SK-N-SH treated with all-trans-retinoic acid at 6 μM for 48 hours (cell line): ENCODE data around the gene IFT43.

ENCODE experiments used
- ATAC-seq: fragments of 200-7000 bp; cut with Tn5 transposase; 3 replicates; pipeline ENCODE4 v1.9.1; 2020; ENCODE audit warnings: mild to moderate bottlenecking, moderate library complexity
- ARNTL ChIP-seq: fragments of 450-650 bp; formaldehyde crosslinking; IDR thresholded peaks from 2 replicates; pipeline ENCODE4 v1.5.0; 2020; ENCODE audit warnings: low read depth, mild to moderate bottlenecking, moderate library complexity, borderline replicate concordance
- BACH2 ChIP-seq: fragments of 250-450 bp; sonication (Bioruptor Pico); IDR thresholded peaks from 2 replicates; pipeline ENCODE4 v1.9.0; 2021; ENCODE audit warnings: mild to moderate bottlenecking, borderline replicate concordance
- CSDC2 ChIP-seq: fragments of 250-450 bp; sonication (Bioruptor Pico); IDR thresholded peaks from 2 replicates; pipeline ENCODE4 v1.5.0; 2020; ENCODE audit warnings: mild to moderate bottlenecking, moderate library complexity
- ESRRG ChIP-seq: fragments of 250-450 bp; sonication (Bioruptor Pico); IDR thresholded peaks from 2 replicates; pipeline ENCODE4 v1.6.1; 2021; ENCODE audit warnings: mild to moderate bottlenecking
- GLIS3 ChIP-seq: fragments of 250-450 bp; sonication (Bioruptor Pico); IDR thresholded peaks from 2 replicates; pipeline ENCODE4 v1.5.0; 2020; ENCODE audit warnings: mild to moderate bottlenecking, moderate library complexity
- OSR1 ChIP-seq: fragments of 250-450 bp; sonication (Bioruptor Pico); IDR thresholded peaks from 2 replicates; pipeline ENCODE4 v1.8.0; 2022; ENCODE audit warnings: moderate library complexity, mild to moderate bottlenecking, inconsistent platforms
- PPARA ChIP-seq: fragments of 250-450 bp; sonication (Bioruptor Pico); IDR thresholded peaks from 2 replicates; pipeline ENCODE4 v1.5.0; 2020; ENCODE audit warnings: mild to moderate bottlenecking, borderline replicate concordance
- RARB ChIP-seq: fragments of 250-450 bp; sonication (Bioruptor Pico); IDR thresholded peaks from 2 replicates; pipeline ENCODE4 v1.8.0; 2021; ENCODE audit warnings: mild to moderate bottlenecking, moderate library complexity
- SNAI2 ChIP-seq: fragments of 250-450 bp; sonication (Bioruptor Pico); IDR thresholded peaks from 2 replicates; pipeline ENCODE4 v1.5.0; 2020; ENCODE audit warnings: mild to moderate bottlenecking, moderate library complexity
- TCF4 ChIP-seq: fragments of 250-450 bp; sonication (Bioruptor Pico); IDR thresholded peaks from 2 replicates; pipeline ENCODE4 v1.8.0; 2021; ENCODE audit warnings: mild to moderate bottlenecking, moderate library complexity, borderline replicate concordance
- ZC3H10 ChIP-seq: fragments of 250-450 bp; sonication (Bioruptor Pico); IDR thresholded peaks from 2 replicates; pipeline ENCODE4 v1.5.1; 2021; ENCODE audit warnings: mild to moderate bottlenecking, moderate library complexity
- ZFP3 ChIP-seq: fragments of 250-450 bp; sonication (Bioruptor Pico); IDR thresholded peaks from 2 replicates; pipeline ENCODE4 v1.5.0; 2020; ENCODE audit warnings: mild to moderate bottlenecking, moderate library complexity
- ZFP30 ChIP-seq: fragments of 450-650 bp; formaldehyde crosslinking; IDR thresholded peaks from 2 replicates; pipeline ENCODE4 v1.5.0; 2022; ENCODE audit warnings: mild to moderate bottlenecking, moderate library complexity
- ZNF565 ChIP-seq: fragments of 450-650 bp; formaldehyde crosslinking; conservative IDR thresholded peaks from 2 replicates; pipeline ENCODE4 v1.5.0; 2020; ENCODE audit warnings: low read depth, mild to moderate bottlenecking, moderate library complexity
- ZNF70 ChIP-seq: fragments of 450-650 bp; formaldehyde crosslinking; IDR thresholded peaks from 2 replicates; pipeline ENCODE4 v1.5.0; 2020; ENCODE audit warnings: mild to moderate bottlenecking, moderate library complexity
- ZNF8 ChIP-seq: fragments of 450-650 bp; formaldehyde crosslinking; IDR thresholded peaks from 2 replicates; pipeline ENCODE4 v1.5.0; 2020; ENCODE audit warnings: mild to moderate bottlenecking, moderate library complexity
- TF ChIP-seq, protein P1 (sequence below): fragments of 250-450 bp; sonication (Bioruptor Pico); IDR thresholded peaks from 2 replicates; pipeline ENCODE4 v1.8.0; 2021; ENCODE audit warnings: low read depth, mild to moderate bottlenecking, moderate library complexity, borderline replicate concordance
- TF ChIP-seq, protein P2 (sequence below): fragments of 250-450 bp; sonication (Bioruptor Pico); IDR thresholded peaks from 2 replicates; pipeline ENCODE4 v1.5.1; 2020; ENCODE audit warnings: low read depth, mild to moderate bottlenecking, moderate library complexity
- TF ChIP-seq, protein P3 (sequence below): fragments of 250-450 bp; sonication (Bioruptor Pico); IDR thresholded peaks from 2 replicates; pipeline ENCODE4 v1.5.1; 2021; ENCODE audit warnings: mild to moderate bottlenecking, moderate library complexity

Gene IFT43

DNA sequence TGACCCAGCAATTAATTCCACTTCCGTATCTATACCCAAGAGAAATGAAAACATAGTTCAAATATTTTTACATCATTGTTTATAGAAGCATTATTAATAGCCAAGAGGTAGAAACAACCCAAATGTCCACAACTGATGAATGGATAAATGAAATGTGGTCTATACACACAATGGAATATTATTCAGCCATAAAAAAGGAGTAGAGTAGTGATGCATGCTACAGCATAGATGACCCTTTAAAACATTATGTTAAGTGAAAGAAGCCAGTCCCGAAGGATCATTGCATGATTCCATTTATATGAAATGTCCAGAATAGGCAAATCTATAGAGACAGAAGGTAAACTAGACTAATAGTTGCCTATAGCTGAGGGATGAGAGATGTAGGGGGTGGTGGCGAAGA, 33.1 kb upstream of the IFT43 start:
- no peak for ATAC-seq
- TF ChIP-seq ARNTL (CRISPR knock-in tag) (no peak), ZC3H10 (CRISPR knock-in tag) (no peak), OSR1 (CRISPR knock-in tag) (no peak), ZNF70 (CRISPR knock-in tag) (no peak), RARB (CRISPR knock-in tag) (no peak)
- TF ChIP-seq, protein P1, sequence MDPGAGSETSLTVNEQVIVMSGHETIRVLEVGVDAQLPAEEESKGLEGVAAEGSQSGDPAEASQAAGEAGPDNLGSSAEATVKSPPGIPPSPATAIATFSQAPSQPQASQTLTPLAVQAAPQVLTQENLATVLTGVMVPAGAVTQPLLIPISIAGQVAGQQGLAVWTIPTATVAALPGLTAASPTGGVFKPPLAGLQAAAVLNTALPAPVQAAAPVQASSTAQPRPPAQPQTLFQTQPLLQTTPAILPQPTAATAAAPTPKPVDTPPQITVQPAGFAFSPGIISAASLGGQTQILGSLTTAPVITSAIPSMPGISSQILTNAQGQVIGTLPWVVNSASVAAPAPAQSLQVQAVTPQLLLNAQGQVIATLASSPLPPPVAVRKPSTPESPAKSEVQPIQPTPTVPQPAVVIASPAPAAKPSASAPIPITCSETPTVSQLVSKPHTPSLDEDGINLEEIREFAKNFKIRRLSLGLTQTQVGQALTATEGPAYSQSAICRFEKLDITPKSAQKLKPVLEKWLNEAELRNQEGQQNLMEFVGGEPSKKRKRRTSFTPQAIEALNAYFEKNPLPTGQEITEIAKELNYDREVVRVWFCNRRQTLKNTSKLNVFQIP: no peak
- TF ChIP-seq, all 23 proteins: peak for 0

DNA sequence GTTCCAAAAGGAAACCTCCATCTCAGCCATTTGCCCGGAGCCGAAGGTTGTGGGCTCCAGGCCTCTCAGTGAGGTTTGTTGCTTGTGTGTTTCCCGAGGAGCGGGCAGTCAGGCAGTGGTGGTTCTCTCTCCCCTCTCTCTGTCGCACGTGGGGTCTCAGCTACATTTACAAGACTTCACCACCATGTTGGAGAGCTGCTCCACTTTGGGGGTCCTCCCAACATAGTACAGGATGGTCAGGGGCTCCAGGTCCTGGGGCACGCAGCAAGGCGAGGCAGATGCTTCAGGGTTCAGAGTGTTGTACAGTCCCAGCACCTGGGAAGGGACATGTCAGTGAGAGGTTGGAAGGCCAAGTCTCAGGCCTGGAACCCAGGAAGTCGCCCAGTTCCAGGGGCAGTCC, 26.5 kb upstream of the IFT43 start:
- TF ChIP-seq, protein P1: no peak
- no peak for ATAC-seq

DNA sequence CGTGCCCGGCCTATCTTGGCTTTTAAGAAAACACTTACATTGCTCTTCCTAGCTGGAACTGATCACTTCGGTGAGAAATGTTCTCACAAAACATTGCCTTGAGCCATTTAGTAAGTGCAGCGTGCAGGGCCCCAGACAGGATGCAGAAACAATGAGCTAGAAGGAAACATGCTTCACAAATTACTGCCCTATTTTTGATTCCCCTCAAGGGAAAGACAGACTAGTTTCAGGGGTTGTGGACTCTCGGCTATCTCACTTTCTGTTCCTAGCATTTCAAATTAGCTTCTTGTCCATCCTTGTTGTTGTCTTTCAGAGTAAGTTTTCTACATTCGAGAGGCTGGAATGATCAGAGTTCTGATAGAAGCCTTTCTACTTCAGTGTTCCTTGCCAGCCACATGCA, 25.3 kb upstream of the IFT43 start:
- TF ChIP-seq ZNF565 (CRISPR knock-in tag): no peak
- no peak for TF ChIP-seq RARB (CRISPR knock-in tag)
- TF ChIP-seq CSDC2 (CRISPR knock-in tag): no peak
- no peak for TF ChIP-seq ZC3H10 (CRISPR knock-in tag)
- no peak for TF ChIP-seq ZFP30 (CRISPR knock-in tag)
- TF ChIP-seq ESRRG (CRISPR knock-in tag): no peak
- TF ChIP-seq, protein P1: no peak
- TF ChIP-seq TCF4: no peak
- no peak for TF ChIP-seq SNAI2 (CRISPR knock-in tag)
- no peak for TF ChIP-seq ARNTL (CRISPR knock-in tag)
- TF ChIP-seq ZNF8 (CRISPR knock-in tag): no peak
- TF ChIP-seq, protein P2, sequence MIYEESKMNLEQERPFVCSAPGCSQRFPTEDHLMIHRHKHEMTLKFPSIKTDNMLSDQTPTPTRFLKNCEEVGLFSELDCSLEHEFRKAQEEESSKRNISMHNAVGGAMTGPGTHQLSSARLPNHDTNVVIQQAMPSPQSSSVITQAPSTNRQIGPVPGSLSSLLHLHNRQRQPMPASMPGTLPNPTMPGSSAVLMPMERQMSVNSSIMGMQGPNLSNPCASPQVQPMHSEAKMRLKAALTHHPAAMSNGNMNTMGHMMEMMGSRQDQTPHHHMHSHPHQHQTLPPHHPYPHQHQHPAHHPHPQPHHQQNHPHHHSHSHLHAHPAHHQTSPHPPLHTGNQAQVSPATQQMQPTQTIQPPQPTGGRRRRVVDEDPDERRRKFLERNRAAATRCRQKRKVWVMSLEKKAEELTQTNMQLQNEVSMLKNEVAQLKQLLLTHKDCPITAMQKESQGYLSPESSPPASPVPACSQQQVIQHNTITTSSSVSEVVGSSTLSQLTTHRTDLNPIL (CRISPR knock-in tag): no peak
- no peak for TF ChIP-seq ZFP3 (CRISPR knock-in tag)
- TF ChIP-seq, all 23 proteins: peak for 0
- ATAC-seq: no peak

DNA sequence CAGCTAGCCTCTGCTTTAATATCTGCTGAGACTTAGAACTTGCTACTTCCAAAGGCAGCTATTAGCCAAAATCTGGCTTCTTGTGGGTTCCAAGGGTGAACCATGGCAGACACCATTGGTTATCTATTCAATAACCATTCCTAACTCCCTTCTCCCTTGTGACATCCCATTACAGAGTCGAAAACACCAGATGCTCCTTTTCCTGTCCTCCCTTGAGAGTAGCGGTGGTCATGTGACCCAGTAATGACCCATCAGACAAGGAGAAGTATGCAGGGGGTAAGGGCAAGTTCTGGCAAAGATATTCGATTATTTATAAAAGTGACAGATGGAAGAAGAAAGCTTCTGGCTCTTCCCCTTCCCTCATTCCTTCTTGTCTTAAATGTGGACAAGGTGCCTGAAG, 23.9 kb upstream of the IFT43 start:
- no peak for ATAC-seq

DNA sequence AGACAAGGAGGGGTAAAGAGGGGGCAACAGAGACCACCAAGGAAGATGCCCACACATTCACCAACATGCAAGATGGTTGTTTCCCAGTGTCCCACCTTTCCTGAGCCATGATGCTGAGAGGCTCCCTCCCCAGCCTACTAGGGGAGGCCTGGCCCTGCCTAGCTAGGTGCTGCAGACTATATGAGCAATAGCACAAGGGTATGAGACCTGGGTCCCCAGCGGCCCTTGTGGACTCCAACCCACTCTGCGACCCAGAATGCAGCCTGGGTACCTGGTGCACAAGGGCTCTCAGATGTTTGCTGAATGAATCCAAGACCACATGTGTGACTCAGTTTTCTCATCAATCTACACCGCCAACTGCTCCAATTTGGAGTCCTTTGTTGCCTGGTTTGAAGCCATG, 17.7 kb upstream of the IFT43 start:
- no peak for ATAC-seq
- TF ChIP-seq, protein P3, sequence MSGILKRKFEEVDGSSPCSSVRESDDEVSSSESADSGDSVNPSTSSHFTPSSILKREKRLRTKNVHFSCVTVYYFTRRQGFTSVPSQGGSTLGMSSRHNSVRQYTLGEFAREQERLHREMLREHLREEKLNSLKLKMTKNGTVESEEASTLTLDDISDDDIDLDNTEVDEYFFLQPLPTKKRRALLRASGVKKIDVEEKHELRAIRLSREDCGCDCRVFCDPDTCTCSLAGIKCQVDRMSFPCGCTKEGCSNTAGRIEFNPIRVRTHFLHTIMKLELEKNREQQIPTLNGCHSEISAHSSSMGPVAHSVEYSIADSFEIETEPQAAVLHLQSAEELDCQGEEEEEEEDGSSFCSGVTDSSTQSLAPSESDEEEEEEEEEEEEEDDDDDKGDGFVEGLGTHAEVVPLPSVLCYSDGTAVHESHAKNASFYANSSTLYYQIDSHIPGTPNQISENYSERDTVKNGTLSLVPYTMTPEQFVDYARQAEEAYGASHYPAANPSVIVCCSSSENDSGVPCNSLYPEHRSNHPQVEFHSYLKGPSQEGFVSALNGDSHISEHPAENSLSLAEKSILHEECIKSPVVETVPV (CRISPR knock-in tag): no peak
- TF ChIP-seq, all 23 proteins: peak for 0

More for the DNA sequence above, 23.9 kb upstream of the IFT43 start:
- TF ChIP-seq GLIS3 (CRISPR knock-in tag) (no peak), ZNF70 (CRISPR knock-in tag) (no peak)

DNA sequence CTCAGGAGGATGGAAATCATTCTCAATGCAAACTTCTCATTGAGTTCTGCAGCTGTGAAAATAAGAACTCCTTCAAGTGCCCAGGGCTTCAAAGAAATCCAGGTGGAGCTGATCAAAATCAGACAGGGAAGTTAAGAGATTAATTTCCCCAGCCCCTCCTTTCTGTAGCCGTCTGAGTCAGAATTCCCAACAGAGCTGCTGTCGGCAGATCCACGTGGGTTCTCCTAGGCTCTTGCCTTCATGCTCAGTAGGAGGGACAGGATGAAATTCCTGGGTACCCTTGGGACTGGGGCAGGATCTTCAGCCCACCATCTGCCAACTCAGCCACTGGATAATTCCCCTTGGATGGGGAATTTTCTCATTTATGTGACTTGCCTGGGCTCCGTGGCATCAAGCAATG, 17.1 kb upstream of the IFT43 start:
- TF ChIP-seq PPARA (CRISPR knock-in tag): no peak
- TF ChIP-seq, protein P3 (CRISPR knock-in tag): no peak
- TF ChIP-seq ZNF565 (CRISPR knock-in tag): no peak
- TF ChIP-seq BACH2 (CRISPR knock-in tag): no peak
- TF ChIP-seq, protein P2 (CRISPR knock-in tag): no peak

More for the DNA sequence above, 17.1 kb upstream of the IFT43 start:
- no peak for ATAC-seq
